ENCODE results near the gene LRRC4C.
"Not testable (repeated sequence)": the region's sequence is repeated elsewhere in the genome, so short reads cannot be mapped to it uniquely, and the experiment has no call there.

The LRRC4C gene

GRCh38 chr11:40204228-40204627 lies 1255.2 kb downstream of the LRRC4C start:
- no peak overlapping the region for H2AFZ ChIP-seq (ENCODE audit: low read depth, low read length)
- H2BK15ac ChIP-seq (ENCODE audit: low read depth, poor library complexity, severe bottlenecking): no peak overlapping the region
- no peak overlapping the region for H2AK5ac ChIP-seq (ENCODE audit: low read length, severe bottlenecking)
- no peaks in the 10 kb centered on the region for H3K27me3 ChIP-seq (ENCODE audit: control insufficient read depth in 1 of 2, insufficient read depth in 1 of 2, low read length in 2 of 2)
- no peaks in the 10 kb centered on the region for H3K36me3 ChIP-seq (ENCODE audit: control insufficient read depth in 1 of 2, insufficient read depth in 2 of 2, low read depth in 1 of 2, low read length in 2 of 2)
- no peaks in the 10 kb centered on the region for H3K79me1 ChIP-seq (replicated peaks; ENCODE audit: low read length, poor library complexity, severe bottlenecking)
- H3K4ac ChIP-seq (ENCODE audit: low read depth in 1 of 2, low read length in 2 of 2): no peak overlapping the region
- 59% methylated on average over 2 of the region's 2 CpGs for WGBS
- no peak overlapping the region for H3K18ac ChIP-seq (ENCODE audit: low read depth in 1 of 2, low read length in 2 of 2)
- H3K4me1 ChIP-seq (ENCODE audit: control insufficient read depth, insufficient read depth, low read depth, low read length): no peaks in the 10 kb centered on the region
- no peak overlapping the region for H2BK12ac ChIP-seq (ENCODE audit: low read length in 2 of 2)
- no peaks in the 10 kb centered on the region for H3K9me3 ChIP-seq (ENCODE audit: control insufficient read depth, low read length)
- no peak overlapping the region for H3K4me3 ChIP-seq (ENCODE audit: insufficient read depth in 1 of 2, low read depth in 1 of 2, low read length in 2 of 2)
- no peak overlapping the region for H3K23ac ChIP-seq (ENCODE audit: low read length in 2 of 2)
- H2BK120ac ChIP-seq (ENCODE audit: low read depth, low read length): no peak overlapping the region
- no peak overlapping the region for H3K14ac ChIP-seq (ENCODE audit: low read length in 2 of 2)
- H4K91ac ChIP-seq (ENCODE audit: low read length): no peak overlapping the region
- no peak overlapping the region for H3K9ac ChIP-seq (ENCODE audit: low read length)
- no peak overlapping the region for H2BK5ac ChIP-seq (ENCODE audit: low read depth, low read length, poor library complexity, severe bottlenecking)
- no peak for DNase-seq
- H3K4me2 ChIP-seq (ENCODE audit: low read length, poor library complexity, severe bottlenecking): no peak overlapping the region
- no peak overlapping the region for H3K27ac ChIP-seq (ENCODE audit: low read length, poor library complexity, severe bottlenecking)
- H4K8ac ChIP-seq (ENCODE audit: low read length): no peak overlapping the region

- no peak overlapping the region for H3K27ac ChIP-seq (ENCODE audit: low read length, poor library complexity, severe bottlenecking)
- no CpG with 5 or more reads among the region's 1 CpG for WGBS
- no peaks in the 10 kb centered on the region for H3K4me1 ChIP-seq (ENCODE audit: control insufficient read depth, insufficient read depth, low read depth, low read length)
- H3K27me3 ChIP-seq (ENCODE audit: control insufficient read depth in 1 of 2, insufficient read depth in 1 of 2, low read length in 2 of 2): no peaks in the 10 kb centered on the region
- H2AK5ac ChIP-seq (ENCODE audit: low read length, severe bottlenecking): no peak overlapping the region
- no peaks in the 10 kb centered on the region for H3K36me3 ChIP-seq (ENCODE audit: control insufficient read depth in 1 of 2, insufficient read depth in 2 of 2, low read depth in 1 of 2, low read length in 2 of 2)
- H3K9me3 ChIP-seq (ENCODE audit: control insufficient read depth, low read length): no peaks in the 10 kb centered on the region
- no peak for DNase-seq
- no peak overlapping the region for H3K4me3 ChIP-seq (ENCODE audit: insufficient read depth in 1 of 2, low read depth in 1 of 2, low read length in 2 of 2)
- no peak overlapping the region for H3K4ac ChIP-seq (ENCODE audit: low read depth in 1 of 2, low read length in 2 of 2)
- H2BK5ac ChIP-seq (ENCODE audit: low read depth, low read length, poor library complexity, severe bottlenecking): no peak overlapping the region
- H3K4me2 ChIP-seq (ENCODE audit: low read length, poor library complexity, severe bottlenecking): no peak overlapping the region
- H2AFZ ChIP-seq (ENCODE audit: low read depth, low read length): no peak overlapping the region
- no peak overlapping the region for H3K23ac ChIP-seq (ENCODE audit: low read length in 2 of 2)
- H3K9ac ChIP-seq (ENCODE audit: low read length): no peak overlapping the region
- no peak overlapping the region for H2BK120ac ChIP-seq (ENCODE audit: low read depth, low read length)
- no peak overlapping the region for H3K18ac ChIP-seq (ENCODE audit: low read depth in 1 of 2, low read length in 2 of 2)
- no peak overlapping the region for H4K8ac ChIP-seq (ENCODE audit: low read length)
- H3K79me1 ChIP-seq (replicated peaks; ENCODE audit: low read length, poor library complexity, severe bottlenecking): no peaks in the 10 kb centered on the region
- no peak overlapping the region for H2BK12ac ChIP-seq (ENCODE audit: low read length in 2 of 2)
- H2BK15ac ChIP-seq (ENCODE audit: low read depth, poor library complexity, severe bottlenecking): no peak overlapping the region
- no peak overlapping the region for H4K91ac ChIP-seq (ENCODE audit: low read length)
- no peak overlapping the region for H3K14ac ChIP-seq (ENCODE audit: low read length in 2 of 2)
Observed at GRCh38 chr11:40203606-40204005, 1255.8 kb downstream of the LRRC4C start.

- no peak overlapping the region for H3K9ac ChIP-seq (ENCODE audit: low read length)
- no peak overlapping the region for H2BK5ac ChIP-seq (ENCODE audit: low read depth, low read length, poor library complexity, severe bottlenecking)
- no peaks in the 10 kb centered on the region for H3K9me3 ChIP-seq (ENCODE audit: control insufficient read depth, low read length)
- H3K27ac ChIP-seq (ENCODE audit: low read length, poor library complexity, severe bottlenecking): no peak overlapping the region
- H2AFZ ChIP-seq (ENCODE audit: low read depth, low read length): no peak overlapping the region
- H4K91ac ChIP-seq (ENCODE audit: low read length): no peak overlapping the region
- DNase-seq: no peak
- H2BK120ac ChIP-seq (ENCODE audit: low read depth, low read length): no peak overlapping the region
- no peaks in the 10 kb centered on the region for H3K79me1 ChIP-seq (replicated peaks; ENCODE audit: low read length, poor library complexity, severe bottlenecking)
- no peak overlapping the region for H2BK12ac ChIP-seq (ENCODE audit: low read length in 2 of 2)
- no peaks in the 10 kb centered on the region for H3K4me1 ChIP-seq (ENCODE audit: control insufficient read depth, insufficient read depth, low read depth, low read length)
- no peak overlapping the region for H2AK5ac ChIP-seq (ENCODE audit: low read length, severe bottlenecking)
- H4K8ac ChIP-seq (ENCODE audit: low read length): no peak overlapping the region
- H3K4me3 ChIP-seq (ENCODE audit: insufficient read depth in 1 of 2, low read depth in 1 of 2, low read length in 2 of 2): no peak overlapping the region
- no peak overlapping the region for H3K14ac ChIP-seq (ENCODE audit: low read length in 2 of 2)
- no peak overlapping the region for H3K4ac ChIP-seq (ENCODE audit: low read depth in 1 of 2, low read length in 2 of 2)
- H3K27me3 ChIP-seq (ENCODE audit: control insufficient read depth in 1 of 2, insufficient read depth in 1 of 2, low read length in 2 of 2): no peaks in the 10 kb centered on the region
- no peak overlapping the region for H3K4me2 ChIP-seq (ENCODE audit: low read length, poor library complexity, severe bottlenecking)
- H2BK15ac ChIP-seq (ENCODE audit: low read depth, poor library complexity, severe bottlenecking): no peak overlapping the region
- H3K36me3 ChIP-seq (ENCODE audit: control insufficient read depth in 1 of 2, insufficient read depth in 2 of 2, low read depth in 1 of 2, low read length in 2 of 2): no peaks in the 10 kb centered on the region
- H3K23ac ChIP-seq (ENCODE audit: low read length in 2 of 2): no peak overlapping the region
- H3K18ac ChIP-seq (ENCODE audit: low read depth in 1 of 2, low read length in 2 of 2): no peak overlapping the region
- WGBS: 41% methylated on average over 2 of the region's 3 CpGs
Observed at GRCh38 chr11:40202589-40203270, 1256.7 kb downstream of the LRRC4C start.

GRCh38 chr11:40192590-40192989 lies 1266.9 kb downstream of the LRRC4C start:
- H3K23ac ChIP-seq (ENCODE audit: low read length in 2 of 2); H4K8ac ChIP-seq (ENCODE audit: low read length); H3K14ac ChIP-seq (ENCODE audit: low read length in 2 of 2); H2BK15ac ChIP-seq (ENCODE audit: low read depth, poor library complexity, severe bottlenecking); DNase-seq; H2BK5ac ChIP-seq (ENCODE audit: low read depth, low read length, poor library complexity, severe bottlenecking); H2AFZ ChIP-seq (ENCODE audit: low read depth, low read length); H2BK120ac ChIP-seq (ENCODE audit: low read depth, low read length); H3K4ac ChIP-seq (ENCODE audit: low read depth in 1 of 2, low read length in 2 of 2); H3K4me3 ChIP-seq (ENCODE audit: insufficient read depth in 1 of 2, low read depth in 1 of 2, low read length in 2 of 2); H3K27me3 ChIP-seq (ENCODE audit: control insufficient read depth in 1 of 2, insufficient read depth in 1 of 2, low read length in 2 of 2); H3K4me1 ChIP-seq (ENCODE audit: control insufficient read depth, insufficient read depth, low read depth, low read length); H3K4me2 ChIP-seq (ENCODE audit: low read length, poor library complexity, severe bottlenecking); H3K36me3 ChIP-seq (ENCODE audit: control insufficient read depth in 1 of 2, insufficient read depth in 2 of 2, low read depth in 1 of 2, low read length in 2 of 2); H3K9me3 ChIP-seq (ENCODE audit: control insufficient read depth, low read length); H3K79me1 ChIP-seq (replicated peaks; ENCODE audit: low read length, poor library complexity, severe bottlenecking); H3K9ac ChIP-seq (ENCODE audit: low read length); H3K18ac ChIP-seq (ENCODE audit: low read depth in 1 of 2, low read length in 2 of 2); H2AK5ac ChIP-seq (ENCODE audit: low read length, severe bottlenecking); H2BK12ac ChIP-seq (ENCODE audit: low read length in 2 of 2); H3K27ac ChIP-seq (ENCODE audit: low read length, poor library complexity, severe bottlenecking); H4K91ac ChIP-seq (ENCODE audit: low read length): not testable (repeated sequence)
- WGBS: 65% methylated on average over 4 of the region's 5 CpGs

Data from mesenchymal stem cell (in vitro differentiated cells and primary cell).